Skin of body (tissue), 2 donors: ENCODE measurements around the gene CACNB2. TPM values are rescaled to one million over a fixed set of nuclear protein-coding genes. Genes with fewer than 3 reads are reported as not detected.

Source experiments
- DNase-seq: peaks from one replicate; lab custom pipeline; 2025; lab: John Stamatoyannopoulos, UW
- total RNA-seq: library from RNA; depleted of rRNA; stranded (reverse); fragments of >200 nt; gene quantifications from one replicate; pipeline ENCODE4 v1.2.3, GENCODE V29; 2014

The CACNB2 gene
- total RNA-seq, 1 donor from 2014 or later = 2.6 TPM

DNA sequence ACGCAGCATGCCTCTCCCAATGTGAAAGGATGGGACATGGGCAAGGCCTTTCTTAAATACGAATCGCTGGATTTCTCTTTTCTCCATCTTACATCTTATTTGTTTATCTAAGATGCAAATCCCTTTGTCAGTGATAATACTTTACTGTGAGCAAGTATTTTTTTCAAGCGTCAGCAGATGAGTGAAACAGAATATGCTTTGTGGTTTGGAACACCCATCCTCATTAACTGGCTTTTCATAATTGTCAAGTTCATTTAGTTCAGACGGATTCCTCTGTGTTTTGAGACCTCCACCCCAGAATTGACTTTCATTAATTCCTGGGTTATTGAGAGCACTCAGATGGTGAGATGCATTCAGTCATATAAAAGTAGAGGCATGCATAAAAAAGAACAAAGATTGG, 361.4 kb downstream of the CACNB2 start:
- DNase-seq = no peak

DNA sequence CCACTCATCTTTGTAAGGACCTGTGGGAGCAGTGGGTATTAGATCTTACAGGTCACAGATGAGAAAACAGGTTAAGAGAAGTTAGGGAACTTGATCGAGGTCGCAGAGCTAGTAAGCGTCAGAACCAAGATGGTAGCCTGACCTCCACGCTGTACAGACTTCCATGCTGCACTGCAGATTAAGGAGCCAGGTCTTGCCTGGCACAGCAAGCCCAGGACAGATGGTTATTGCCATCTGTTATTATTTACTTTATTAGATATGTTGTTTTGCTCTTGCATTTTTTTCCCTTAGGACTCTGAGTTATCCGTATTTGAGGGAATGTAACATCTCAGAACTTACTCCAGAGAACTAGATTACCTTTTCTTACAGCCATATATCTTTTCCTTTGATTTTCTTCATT, 363.9 kb downstream of the CACNB2 start:
- no peak for DNase-seq

DNA sequence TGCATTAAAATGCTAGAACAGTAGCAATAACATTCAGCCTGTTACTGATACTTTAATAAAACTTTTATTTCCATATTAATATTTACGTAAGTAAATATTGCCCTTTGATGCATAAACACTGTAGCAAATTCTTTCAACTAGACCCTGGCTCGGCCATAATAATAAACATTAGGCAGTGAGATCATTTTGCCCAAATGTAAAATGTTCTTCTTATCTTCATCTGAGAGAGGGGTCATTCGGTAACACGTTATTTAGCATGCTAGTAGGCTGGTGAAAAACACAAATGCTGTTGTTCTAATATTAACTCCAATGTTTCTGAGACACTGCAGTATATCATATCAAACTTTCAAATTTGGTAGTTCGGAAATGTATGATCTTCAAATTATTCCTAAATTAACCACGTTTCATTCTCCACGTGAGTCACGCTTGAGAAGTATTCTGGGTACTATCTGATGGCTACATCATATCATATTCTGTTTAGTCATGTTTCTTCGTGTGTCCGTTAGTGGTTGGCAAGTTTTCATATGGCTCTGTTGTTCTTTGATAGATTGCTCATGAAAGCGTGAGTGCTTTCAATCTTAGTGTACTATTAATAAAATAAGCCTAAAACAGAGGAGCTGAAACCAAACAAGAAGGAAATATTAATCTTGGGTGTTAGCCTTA, 365.4 kb downstream of the CACNB2 start:
- DNase-seq = no peak

- no peak for DNase-seq
Measured at GRCh38 chr10:18508587-18508986, 368.4 kb downstream of the CACNB2 start.

GRCh38 chr10:18514537-18514936, 374.3 kb downstream of the CACNB2 start:
- no peak for DNase-seq

DNA sequence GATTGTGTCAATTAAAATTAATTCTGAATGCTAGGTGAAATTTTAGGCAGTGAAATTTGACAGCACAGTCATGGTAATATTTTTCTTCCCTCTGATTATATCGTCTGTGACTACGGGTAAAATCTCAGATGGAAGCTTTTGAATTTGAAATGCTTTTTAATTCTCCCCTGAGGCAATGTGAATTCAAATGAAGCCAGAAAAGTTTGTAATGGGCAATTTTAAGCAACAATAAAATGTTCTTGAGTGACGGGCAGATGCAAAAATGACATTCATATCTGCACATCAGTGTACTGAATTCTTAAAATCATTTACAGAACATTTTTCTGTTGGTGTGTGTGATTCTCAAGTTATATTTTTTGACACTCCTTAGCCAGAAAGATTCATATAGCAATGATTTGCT, 376.6 kb downstream of the CACNB2 start:
- no peak for DNase-seq

GRCh38 chr10:18523025-18523424, 382.8 kb downstream of the CACNB2 start:
- no peak for DNase-seq

- no peak for DNase-seq
Measured at GRCh38 chr10:18523858-18524257, 383.6 kb downstream of the CACNB2 start.

- no peak for DNase-seq
Measured at GRCh38 chr10:18527687-18528086, 387.5 kb downstream of the CACNB2 start.

GRCh38 chr10:18528292-18528691, 388.1 kb downstream of the CACNB2 start:
- no peak for DNase-seq

DNA sequence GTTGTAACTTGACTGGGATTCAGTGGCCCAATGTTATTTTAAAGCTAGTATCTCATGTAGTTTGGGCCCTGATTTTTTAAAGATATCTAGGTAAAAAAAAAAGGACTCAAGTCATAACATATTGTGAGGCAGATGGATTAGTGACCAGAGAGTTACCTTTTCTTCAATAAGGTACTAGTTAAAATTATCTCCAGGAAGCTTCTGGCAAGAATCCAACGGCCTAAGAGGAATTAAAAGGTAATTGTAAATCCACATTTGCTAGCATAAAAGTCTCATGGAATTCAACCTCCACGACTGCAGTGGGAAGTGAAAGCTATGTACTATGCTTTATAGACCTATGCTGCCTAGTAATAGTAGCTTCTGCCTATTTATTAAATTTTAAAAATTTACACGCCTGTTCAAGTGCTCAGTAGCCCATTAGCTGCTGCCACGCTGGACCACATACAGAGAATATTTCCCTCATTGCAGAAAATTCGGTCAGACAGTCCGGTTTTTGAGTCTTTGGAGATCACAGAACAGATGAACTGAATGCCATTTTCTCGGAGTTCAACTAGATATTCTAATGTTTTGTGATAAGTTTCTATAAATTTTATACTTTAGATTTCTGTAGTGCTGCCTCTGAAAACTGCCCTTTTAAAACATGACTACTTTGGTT, 392.8 kb downstream of the CACNB2 start:
- DNase-seq = no peak

- DNase-seq = no peak
Measured at GRCh38 chr10:18533896-18534295, 393.7 kb downstream of the CACNB2 start.

DNA sequence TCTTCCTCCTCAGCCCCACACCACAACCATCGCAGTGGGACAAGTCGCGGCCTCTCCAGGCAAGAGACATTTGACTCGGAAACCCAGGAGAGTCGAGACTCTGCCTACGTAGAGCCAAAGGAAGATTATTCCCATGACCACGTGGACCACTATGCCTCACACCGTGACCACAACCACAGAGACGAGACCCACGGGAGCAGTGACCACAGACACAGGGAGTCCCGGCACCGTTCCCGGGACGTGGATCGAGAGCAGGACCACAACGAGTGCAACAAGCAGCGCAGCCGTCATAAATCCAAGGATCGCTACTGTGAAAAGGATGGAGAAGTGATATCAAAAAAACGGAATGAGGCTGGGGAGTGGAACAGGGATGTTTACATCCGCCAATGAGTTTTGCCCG, 399.1 kb downstream of the CACNB2 start:
- DNase-seq = no peak

DNA sequence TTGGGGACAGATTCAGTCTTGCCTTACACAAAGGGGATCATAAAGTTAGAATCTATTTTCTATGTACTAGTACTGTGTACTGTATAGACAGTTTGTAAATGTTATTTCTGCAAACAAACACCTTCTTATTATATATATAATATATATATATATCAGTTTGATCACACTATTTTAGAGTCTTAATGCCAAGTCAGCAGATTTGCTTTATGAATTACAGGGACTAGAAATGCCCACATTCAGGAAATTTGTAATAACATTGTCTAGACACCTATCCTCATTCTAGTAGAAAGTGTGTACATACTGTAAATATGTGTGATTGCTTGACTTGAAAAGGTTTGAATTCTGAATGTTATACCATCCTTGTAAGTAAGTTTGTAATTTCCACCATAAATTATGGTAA, 400.0 kb downstream of the CACNB2 start:
- DNase-seq = no peak

DNA sequence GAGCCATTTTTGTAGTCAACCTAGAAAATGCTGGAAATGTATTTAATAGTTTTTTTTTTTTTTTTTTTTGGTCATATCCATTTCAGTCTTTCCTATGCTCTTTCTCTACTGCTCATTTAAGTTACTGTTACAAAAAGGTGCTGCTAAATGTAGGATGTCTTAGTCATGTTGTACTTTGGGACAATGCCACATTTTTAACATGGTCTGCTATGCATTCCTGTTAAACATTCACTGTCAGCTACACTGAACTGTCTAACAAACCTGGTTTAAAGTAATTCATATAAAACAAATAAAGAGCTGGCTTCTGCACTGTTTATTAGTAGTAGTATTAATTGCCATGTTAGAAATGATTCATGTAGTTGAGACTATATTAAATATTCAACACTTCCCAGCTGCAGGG, 402.6 kb downstream of the CACNB2 start:
- DNase-seq = no peak

DNA sequence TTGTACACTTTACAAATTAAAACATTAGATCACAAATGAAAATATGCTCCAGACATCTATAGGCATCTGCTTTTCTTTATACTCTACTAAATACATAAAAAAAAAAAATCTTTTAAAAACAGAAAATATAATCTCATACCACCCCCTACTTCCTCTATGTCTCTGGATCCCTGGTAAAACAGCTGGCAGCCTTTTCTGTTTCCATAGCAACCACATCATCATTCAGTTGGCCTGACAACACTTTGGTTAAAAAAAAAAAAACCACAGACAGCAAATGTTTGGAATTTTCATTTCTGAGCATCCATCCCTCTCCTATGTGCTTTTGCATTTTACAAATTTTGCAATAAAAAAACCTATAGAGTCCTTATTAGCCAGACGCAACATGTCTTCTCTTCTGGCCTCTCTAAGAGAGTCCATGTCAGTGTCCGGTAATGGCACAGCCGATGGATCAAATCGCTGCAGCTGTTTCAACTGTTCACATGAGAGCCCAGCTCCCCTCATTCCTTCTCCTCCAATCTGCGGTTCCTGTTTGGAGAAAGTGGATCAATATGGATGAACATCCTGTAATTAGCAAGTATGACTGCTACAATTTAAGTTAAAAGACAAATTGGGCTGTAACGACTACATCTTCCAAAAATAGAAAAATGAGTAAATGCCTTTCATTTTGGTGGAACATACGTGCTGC, 405.5 kb downstream of the CACNB2 start:
- DNase-seq = no peak

DNA sequence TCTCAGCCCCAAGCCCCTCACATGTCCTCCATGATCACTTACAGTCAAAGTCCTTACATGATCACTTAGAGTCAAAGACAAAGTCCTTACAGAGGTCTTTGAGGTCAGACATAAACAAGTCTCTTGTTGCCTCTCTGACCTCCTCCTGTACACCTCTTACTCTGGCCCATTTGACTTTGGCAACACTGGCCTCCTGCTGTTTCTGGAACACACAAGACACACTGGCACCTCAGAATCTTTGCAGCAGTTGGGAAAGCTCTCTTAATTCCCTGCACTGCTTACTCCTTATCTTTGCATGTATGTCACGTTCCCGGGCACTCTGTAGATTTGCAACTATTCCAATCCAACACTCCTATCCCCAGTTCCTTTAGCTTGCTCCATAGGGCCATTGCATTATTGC, 408.9 kb downstream of the CACNB2 start:
- no peak for DNase-seq

DNA sequence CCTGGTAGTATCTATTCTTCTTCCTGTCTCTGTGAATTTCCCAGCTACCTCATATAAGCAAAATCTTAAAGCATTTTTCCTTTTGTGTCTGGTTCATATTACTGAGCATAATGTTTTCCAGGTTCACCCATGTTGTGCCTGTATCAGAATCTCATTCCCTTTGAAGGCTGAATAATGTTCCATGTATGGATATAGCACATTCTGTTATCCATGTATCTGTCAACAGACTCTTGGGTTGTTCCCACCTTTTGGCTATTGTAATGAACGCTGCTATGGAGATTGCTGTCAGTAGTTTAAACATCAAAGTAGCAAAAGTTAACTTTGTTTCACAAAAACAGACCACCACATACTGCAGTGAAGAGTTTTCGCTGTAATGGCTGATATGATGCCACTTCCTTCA, 411.2 kb downstream of the CACNB2 start:
- DNase-seq = no peak

DNA sequence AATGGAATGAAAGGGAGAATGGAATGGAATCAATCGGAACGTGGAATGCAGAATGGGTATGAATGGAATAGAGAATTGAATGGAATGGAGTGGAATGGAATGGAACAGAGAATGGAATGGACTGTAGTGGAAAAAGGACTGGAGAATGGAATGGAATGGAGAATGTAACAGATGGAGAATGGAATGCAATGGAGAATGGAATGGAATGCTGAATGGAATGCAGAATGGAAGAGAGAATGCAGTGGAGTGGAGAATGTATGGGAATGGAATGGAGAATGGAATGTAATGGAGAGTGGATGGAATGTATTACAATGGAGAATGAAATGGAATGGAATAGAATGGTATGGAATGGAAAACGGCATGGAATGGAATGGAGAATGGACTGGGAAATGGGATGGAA, 414.3 kb downstream of the CACNB2 start:
- no peak for DNase-seq

- DNase-seq = no peak
Measured at GRCh38 chr10:18556522-18557147, 416.4 kb downstream of the CACNB2 start.

DNA sequence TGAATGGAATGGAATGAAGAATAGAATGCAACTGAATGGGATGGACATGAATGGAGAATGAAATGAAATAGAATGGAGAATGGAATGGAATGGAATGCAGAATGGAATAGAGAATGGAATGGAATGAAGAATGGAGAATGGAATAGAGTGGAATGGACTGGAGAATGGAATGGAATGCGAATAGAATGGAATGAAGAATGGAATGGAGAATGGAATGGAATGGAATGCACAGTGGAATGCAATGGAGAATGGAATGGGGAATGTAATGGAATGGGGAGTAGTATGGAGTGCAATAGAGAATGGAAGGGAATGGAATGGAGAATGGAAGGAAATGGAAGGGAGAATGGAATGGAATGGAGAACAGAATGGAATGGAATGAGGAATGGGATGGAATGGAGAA, 417.7 kb downstream of the CACNB2 start:
- DNase-seq = no peak

- DNase-seq = no peak
Measured at GRCh38 chr10:18561861-18562551, 421.8 kb downstream of the CACNB2 start.
